ENCODE results near the gene KLF12.

- no peak for TF ChIP-seq CTCF (IDR thresholded peaks at IDR 0.05; ENCODE audit: low read depth, low read length, poor library complexity, severe bottlenecking)
- TF ChIP-seq EZH2phosphoT487 (IDR thresholded peaks at IDR 0.05; ENCODE audit: borderline replicate concordance, low read length) = no peak
These were observed 39.6 kb upstream of the KLF12 start for GRCh38 chr13:74173822-74174221.
